NCI-H2107 treated with DMSO at 0.1 percent for 48 hours (cell line): Measurements from ENCODE around the gene SHISA6.

Experiments used
- DNase-seq: peaks from one replicate; lab custom pipeline; 2025; ENCODE audit not compliant: unreplicated experiment; lab: John Stamatoyannopoulos, UW

The SHISA6 gene

DNA sequence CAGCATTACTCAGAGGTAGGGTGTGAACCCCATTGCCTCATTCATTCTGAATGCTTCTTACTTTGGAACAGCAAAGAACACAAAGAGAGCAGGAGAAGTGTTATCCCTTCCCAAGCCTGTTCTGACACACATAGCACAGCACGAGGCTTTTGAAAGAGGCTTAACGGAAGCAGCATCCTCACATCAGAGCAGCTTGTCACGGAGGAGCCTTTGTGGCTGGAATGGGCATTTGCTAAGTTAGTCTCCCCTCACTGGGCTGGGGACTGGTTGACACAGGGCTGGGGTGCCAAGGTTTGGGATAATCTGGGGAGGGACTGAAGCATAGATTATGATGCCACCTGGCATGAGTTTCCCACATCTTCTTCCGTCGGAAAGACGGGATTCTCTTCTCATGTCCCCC, 189.7 kb downstream of the SHISA6 start:
- no peak for DNase-seq

GRCh38 chr17:11438673-11439072, 197.7 kb downstream of the SHISA6 start:
- no peak for DNase-seq

- no peak for DNase-seq
Observed at GRCh38 chr17:11441004-11441403, 200.0 kb downstream of the SHISA6 start.

DNA sequence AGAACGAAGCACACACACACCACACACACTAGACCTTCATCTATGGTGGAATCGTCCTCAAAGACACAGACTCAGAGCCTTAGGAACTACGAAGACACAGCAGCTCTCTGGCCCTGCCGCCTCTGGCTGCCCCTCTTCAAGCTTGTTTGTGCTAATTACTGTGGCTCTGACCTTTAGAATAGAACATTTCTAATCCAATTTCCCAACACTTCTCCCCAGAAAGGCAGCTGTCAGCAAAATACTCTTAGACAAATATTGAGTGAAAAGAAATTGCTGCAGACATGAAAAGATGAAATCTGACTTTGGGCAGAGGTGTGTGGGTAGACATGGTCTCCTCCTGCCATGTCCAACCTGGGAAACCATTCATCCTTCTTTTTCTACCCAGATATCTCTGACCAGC, 205.3 kb downstream of the SHISA6 start:
- DNase-seq, result no peak

- no peak for DNase-seq
Observed at GRCh38 chr17:11454096-11454495, 213.1 kb downstream of the SHISA6 start.

GRCh38 chr17:11458279-11458678, 217.3 kb downstream of the SHISA6 start:
- no peak for DNase-seq

DNA sequence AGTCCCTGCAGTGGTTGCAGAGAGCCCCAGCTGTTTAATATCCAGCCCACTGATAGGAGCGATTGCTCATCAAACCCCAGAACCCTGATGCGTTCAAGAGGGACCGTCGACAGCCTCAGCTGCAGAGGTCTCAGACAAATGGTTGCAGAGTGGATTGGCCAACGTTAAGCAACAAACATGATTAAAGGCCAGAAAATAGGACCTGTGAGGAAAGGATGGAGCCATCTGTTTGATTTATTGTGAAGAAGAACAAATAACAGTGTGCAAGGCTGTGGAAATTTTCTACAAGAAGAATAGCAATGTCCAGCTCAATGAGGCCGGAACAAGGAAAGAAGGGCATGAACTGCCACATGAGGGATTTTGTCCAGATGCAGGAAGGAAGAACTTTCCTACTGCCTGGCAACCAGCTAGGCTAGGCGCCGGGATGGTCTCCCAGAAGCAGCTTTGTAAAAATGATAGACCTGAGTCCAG, 218.9 kb downstream of the SHISA6 start:
- no peak for DNase-seq

DNA sequence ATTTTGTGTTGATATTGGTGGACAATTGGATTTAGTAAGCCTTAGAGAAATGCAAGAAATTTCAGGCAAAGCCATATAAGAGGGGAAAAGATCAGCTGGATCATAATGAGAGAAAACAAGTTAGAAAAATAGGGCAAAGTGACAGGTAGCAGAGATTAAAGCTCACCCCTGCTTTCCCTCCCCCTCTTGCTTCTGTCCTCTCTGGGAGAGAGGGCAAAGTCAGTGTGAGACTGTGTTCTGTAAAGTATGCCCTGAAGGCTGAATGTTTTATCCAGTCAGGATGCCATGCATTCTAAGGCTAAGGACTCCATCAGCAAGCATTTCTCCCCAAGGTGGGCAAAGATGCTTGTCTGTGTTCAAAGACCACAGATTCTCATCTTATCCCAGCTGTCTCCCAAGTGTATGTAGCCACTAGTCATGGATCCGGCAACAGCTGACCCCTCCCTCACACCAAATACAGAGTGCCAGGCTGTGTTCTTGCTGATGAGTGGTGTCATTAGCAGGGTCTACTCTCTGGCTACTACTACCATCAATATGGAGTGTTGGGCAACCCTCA, 221.1 kb downstream of the SHISA6 start:
- no peak for DNase-seq

- no peak for DNase-seq
Observed at GRCh38 chr17:11467639-11468038, 226.6 kb downstream of the SHISA6 start.

DNA sequence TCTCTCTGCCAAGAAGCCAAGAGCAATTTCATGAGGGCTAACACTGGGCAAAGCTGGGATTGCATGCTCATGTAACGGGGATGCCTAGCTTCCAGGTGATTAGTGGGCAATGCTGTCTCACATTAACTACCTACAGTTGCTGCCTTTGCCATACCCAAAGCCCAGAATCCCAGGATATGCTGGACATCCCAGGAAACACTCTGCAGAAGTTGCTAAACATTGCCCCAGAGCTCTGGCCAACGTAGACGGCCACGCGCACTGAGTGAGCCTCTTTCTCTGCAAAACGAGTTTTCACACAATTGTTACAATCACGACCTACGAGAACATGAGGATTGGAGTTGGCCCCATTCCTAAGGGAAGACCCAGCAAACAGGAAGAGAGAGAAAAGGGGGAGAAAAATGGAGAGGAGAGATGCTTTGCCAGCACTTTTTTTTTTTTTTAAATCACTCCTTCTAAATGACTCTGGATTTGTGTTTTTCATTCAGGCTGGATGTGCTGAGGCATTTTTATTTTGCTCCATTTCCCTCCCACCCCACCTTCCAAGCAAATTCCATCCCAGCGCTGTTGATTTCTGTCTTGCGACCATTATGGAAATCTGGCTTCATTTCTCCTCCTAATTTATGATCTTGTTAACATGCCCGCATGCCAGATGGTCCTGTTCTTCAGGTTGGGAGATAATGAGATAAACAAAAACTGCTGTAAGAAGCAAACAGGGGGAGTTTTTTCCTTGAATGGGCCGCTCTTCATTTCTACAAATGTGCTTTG, 244.5 kb downstream of the SHISA6 start:
- no peak for DNase-seq

DNA sequence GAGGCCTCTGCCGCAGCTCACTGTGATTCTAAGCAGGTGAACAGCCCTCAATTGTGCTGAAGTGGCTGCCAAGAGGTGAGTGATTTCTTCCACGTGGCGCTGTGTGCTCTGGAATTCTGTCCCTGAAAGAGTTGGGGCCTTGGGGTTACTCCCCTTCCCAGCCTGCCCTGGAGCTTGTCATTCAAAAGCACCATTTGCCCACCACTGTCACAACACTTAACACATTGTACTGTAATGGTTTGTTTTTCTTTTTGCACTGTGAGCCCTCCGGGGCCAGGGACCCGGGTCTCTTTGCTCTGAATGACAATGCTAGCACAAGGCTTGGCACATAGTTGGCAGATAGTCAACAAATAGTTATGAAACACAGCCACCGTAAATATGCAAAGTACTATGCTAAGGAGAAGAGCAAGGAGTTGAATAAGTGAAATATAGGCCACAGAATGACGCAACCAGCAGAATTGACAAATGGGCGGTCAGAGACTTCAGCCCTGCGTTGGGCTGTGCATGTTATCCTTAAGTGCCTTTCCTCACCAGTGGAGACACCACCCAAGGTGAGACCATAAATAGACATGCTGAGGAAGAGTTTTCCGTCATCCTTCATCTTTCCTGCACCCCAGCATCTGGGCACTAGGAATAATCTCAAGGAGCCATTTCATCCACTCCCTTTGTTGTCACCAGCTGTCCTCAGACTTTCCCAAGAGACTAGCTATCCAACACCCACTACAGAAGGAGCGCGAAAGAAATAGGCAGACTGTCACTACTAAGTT, 245.3 kb downstream of the SHISA6 start:
- no peak for DNase-seq

DNA sequence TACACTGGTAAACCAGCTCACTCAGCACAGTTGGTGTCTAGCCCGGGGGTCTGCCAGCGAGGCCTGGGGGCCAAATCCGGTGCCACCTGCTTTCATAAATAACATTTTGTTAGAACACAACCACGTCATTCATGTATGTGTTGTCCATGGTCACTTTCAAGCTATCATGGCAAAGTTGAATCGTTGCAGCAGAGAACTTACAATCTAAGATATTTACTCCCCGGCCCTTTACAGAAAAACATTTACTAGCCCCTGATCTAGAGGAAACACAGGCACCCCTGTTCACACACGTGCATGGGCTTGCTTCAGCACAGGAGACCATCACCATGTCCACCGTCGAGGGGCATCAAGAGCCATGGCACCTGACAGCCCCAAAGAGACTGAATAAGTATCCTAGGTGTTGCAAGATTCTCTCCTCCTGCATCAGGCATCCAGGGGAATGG, 245.9 kb downstream of the SHISA6 start:
- DNase-seq, result no peak

DNA sequence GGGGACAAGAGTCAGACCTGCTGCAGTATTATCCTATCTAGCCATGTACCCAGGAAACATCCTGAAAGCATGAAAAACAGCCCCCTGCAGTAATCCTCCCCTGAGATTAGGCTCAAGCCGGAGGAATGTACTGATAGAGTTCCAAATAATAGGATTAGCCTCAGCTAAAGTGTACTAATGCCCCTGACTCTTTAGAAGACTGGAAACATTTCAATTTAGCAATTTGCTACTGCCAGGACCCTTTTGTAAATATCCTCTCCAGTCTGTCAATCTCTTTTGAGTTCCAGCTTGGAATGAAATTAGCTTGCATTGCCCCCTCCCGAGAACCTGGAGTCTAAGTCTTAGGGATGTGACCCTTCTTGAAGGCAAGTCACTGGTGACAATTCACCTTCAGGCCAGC, 246.5 kb downstream of the SHISA6 start:
- DNase-seq, result no peak

- DNase-seq, result no peak
Observed at GRCh38 chr17:11488407-11488806, 247.4 kb downstream of the SHISA6 start.

- no peak for DNase-seq
Observed at GRCh38 chr17:11490171-11490755, 249.2 kb downstream of the SHISA6 start.

GRCh38 chr17:11492511-11492910, 251.5 kb downstream of the SHISA6 start:
- no peak for DNase-seq

DNA sequence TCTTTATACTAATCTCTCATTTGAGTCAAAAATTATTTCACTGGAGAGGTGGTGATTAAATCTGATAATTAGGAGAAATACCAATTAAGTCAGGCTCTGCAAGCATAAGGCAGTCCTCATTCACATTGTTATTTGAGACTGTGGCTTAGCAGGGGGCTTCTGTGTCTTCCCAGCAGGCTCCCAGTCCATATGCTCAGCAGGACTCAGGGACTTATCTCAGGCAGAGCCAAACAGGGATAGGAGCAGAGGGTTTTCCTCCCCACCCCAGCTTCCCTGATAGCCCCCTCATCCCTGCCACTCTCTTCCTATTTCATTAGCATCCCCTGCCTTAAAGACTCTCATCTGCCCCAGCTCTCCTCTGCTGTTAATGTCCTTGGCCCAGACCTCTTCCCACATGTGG, 252.9 kb downstream of the SHISA6 start:
- DNase-seq, result no peak

DNA sequence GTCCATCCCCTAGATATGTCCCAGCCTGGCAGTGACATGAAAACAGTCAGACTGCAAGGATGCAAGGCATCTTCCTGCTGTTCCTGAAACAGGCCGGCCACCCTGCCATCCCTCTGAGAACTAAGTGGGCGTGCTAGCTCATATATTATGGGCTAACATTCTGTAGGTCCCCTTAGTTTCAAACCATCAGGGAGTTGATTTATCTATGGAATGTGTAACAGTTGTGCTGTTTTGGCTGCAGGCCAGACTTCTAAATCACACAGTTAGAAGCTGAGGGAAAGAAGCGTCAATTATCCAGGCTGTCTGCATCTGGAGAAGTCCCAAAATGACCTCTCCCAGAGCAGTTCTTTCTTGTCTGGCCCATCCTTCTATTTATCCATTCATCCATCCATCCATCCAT, 254.6 kb downstream of the SHISA6 start:
- no peak for DNase-seq

DNA sequence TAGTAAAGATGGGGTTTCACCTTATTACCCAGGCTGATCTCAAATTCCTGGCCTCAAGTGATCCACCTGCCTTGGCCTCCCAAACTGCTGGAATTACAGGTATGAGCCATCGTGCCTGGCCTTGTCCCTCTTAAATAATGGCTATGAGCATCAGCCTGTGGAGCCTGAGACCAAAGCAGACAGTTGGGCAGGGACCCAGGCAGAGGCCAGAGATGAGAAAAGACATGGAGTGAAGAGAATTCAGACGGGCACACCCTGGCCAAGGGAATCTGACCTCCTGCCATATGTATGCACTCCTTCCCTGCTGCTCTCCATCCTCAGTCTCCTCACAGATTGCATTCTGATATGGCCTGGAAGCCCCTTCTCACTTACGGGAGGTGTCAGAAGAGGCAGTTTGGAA, 258.9 kb downstream of the SHISA6 start:
- DNase-seq, result no peak

- DNase-seq, result no peak
Observed at GRCh38 chr17:11503308-11504035, 262.5 kb downstream of the SHISA6 start.

DNA sequence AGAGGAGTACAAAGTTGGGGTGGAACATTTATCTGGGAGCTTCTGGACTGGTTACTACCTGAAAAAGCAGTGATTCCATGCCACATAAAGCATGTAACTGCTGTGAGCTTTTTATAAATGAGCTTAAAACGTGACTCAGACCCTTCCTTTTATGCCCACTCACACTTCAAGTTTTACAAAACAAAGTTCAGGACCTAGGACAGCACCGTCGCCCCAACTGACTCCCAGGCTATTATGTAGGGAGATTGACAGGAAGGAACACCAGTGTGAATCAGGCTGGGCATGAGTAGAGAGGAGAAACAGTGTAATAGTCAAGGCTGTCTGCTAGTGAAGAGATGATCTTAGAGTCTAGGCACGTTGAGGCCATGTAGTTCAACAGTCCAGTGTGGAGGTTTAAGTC, 265.6 kb downstream of the SHISA6 start:
- no peak for DNase-seq
